ENCODE results near the gene TUSC2.

TUSC2 gene

GRCh38 chr3:50358911-50359759 lies 31.1 kb upstream of the TUSC2 start, which contains the start of gene TMEM115:
TMEM115 (minus strand) TSS chr3:50359521; CDS start chr3:50359063, 458 bp downstream.
- Mint-ChIP-seq H3K36me3 (ENCODE audit: low read depth) (peaks cover 12% of the 10 kb centered on the region), H3K27ac (peak within 1 kb of the TSS; percentile 91), H3K9me3 (no peaks in the 10 kb centered on the region), H3K27me3 (no peaks in the 10 kb centered on the region), H3K4me1 (peaks cover 40% of the 10 kb centered on the region), H3K4me3 (peak within 1 kb of the TSS; percentile 95)
- ATAC-seq (peak; percentile 100), DNase-seq (peak; percentile 93)

- DNase-seq (no peak), ATAC-seq (no peak)
- peak overlapping the region; percentile 95 for H3K4me3 Mint-ChIP-seq
- peaks cover 40% of the 10 kb centered on the region for H3K4me1 Mint-ChIP-seq
- peaks cover 12% of the 10 kb centered on the region for H3K36me3 Mint-ChIP-seq (ENCODE audit: low read depth)
- H3K9me3 Mint-ChIP-seq, result no peaks in the 10 kb centered on the region
- no peaks in the 10 kb centered on the region for H3K27me3 Mint-ChIP-seq
- peak overlapping the region; percentile 91 for H3K27ac Mint-ChIP-seq
Measured at GRCh38 chr3:50358355-50358910, 30.4 kb upstream of the TUSC2 start.

- H3K4me3 Mint-ChIP-seq, result peak overlapping the region; percentile 95
- DNase-seq, result no peak
- ATAC-seq, result no peak
- H3K27me3 Mint-ChIP-seq, result no peaks in the 10 kb centered on the region
- H3K9me3 Mint-ChIP-seq, result no peaks in the 10 kb centered on the region
- H3K4me1 Mint-ChIP-seq, result peaks cover 44% of the 10 kb centered on the region
- peaks cover 15% of the 10 kb centered on the region for H3K36me3 Mint-ChIP-seq (ENCODE audit: low read depth)
- H3K27ac Mint-ChIP-seq, result peak overlapping the region; percentile 91
Measured at GRCh38 chr3:50357481-50357880, 29.5 kb upstream of the TUSC2 start.

DNA sequence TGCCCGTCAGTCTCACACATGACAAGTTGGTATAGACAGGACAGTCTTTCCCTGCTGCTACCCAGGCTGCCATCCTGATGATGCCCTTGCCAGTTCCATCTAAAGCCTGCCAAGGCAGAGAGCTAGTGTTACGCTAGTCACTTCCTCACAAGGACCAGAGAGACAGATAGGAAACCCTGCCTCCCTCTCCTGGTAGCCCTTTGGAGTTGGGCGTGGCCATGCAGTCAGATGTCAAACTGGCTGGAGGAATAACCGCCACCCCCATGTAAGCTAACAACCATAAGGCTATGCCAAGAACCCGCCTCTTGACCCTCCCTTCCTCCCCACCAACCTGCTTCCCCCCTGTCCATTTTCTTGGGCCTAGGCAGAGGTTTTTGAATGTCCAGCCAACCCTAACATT lies 28.5 kb upstream of the TUSC2 start:
- peaks cover 15% of the 10 kb centered on the region for H3K36me3 Mint-ChIP-seq (ENCODE audit: low read depth)
- ATAC-seq (no peak), DNase-seq (no peak)
- H3K9me3 Mint-ChIP-seq, result no peaks in the 10 kb centered on the region
- peaks cover 48% of the 10 kb centered on the region for H3K4me1 Mint-ChIP-seq
- H3K27me3 Mint-ChIP-seq, result no peaks in the 10 kb centered on the region
- H3K4me3 Mint-ChIP-seq, result peak overlapping the region; percentile 95
- no peak overlapping the region for H3K27ac Mint-ChIP-seq

- no peaks in the 10 kb centered on the region for H3K9me3 Mint-ChIP-seq
- H3K36me3 Mint-ChIP-seq (ENCODE audit: low read depth), result peaks cover 17% of the 10 kb centered on the region
- DNase-seq, result no peak
- no peak for ATAC-seq
- H3K4me3 Mint-ChIP-seq, result peak overlapping the region; percentile 95
- H3K27me3 Mint-ChIP-seq, result no peaks in the 10 kb centered on the region
- peak overlapping the region; percentile 27 for H3K27ac Mint-ChIP-seq
- H3K4me1 Mint-ChIP-seq, result peaks cover 54% of the 10 kb centered on the region
Measured at GRCh38 chr3:50355829-50356552, 28.0 kb upstream of the TUSC2 start.

- Mint-ChIP-seq H3K36me3 (ENCODE audit: low read depth) (peaks cover 19% of the 10 kb centered on the region), H3K27ac (no peak overlapping the region), H3K4me3 (no peak overlapping the region), H3K9me3 (no peaks in the 10 kb centered on the region), H3K27me3 (no peaks in the 10 kb centered on the region), H3K4me1 (peaks cover 57% of the 10 kb centered on the region)
- ATAC-seq (no peak), DNase-seq (no peak)
Measured at GRCh38 chr3:50354850-50355249, 26.8 kb upstream of the TUSC2 start.

DNA sequence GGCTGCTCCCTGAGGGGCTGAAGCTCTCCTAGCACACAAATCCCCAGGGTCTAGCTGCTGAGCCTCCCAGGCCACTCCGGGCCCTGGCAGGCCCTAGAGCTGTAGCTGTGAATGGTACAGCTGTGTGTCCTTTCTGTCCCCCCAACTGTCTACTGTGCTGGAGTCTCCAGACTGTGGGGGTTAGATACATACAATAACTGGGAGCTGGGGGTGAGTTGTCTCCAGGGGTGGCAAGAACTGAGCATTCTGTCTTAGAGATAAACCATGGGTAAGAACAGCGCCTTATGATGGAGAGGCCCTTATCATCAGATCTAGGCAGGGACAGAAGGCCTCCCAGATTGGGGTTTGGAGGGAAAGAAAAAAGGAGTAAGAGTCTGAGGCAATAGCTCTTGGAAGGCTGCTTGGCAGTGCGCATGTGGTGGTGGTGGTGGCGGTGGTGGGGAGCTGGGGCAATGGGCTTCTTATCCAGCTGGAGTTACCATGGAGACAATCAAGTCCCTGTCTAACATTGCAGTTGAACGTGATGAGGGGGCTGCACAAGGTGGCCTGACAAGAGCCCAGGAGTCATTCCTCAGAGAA lies 26.3 kb upstream of the TUSC2 start:
- H3K9me3 Mint-ChIP-seq, result no peaks in the 10 kb centered on the region
- H3K4me1 Mint-ChIP-seq, result peaks cover 58% of the 10 kb centered on the region
- DNase-seq (no peak), ATAC-seq (no peak)
- H3K27ac Mint-ChIP-seq, result no peak overlapping the region
- peaks cover 19% of the 10 kb centered on the region for H3K36me3 Mint-ChIP-seq (ENCODE audit: low read depth)
- H3K4me3 Mint-ChIP-seq, result no peak overlapping the region
- H3K27me3 Mint-ChIP-seq, result no peaks in the 10 kb centered on the region

DNA sequence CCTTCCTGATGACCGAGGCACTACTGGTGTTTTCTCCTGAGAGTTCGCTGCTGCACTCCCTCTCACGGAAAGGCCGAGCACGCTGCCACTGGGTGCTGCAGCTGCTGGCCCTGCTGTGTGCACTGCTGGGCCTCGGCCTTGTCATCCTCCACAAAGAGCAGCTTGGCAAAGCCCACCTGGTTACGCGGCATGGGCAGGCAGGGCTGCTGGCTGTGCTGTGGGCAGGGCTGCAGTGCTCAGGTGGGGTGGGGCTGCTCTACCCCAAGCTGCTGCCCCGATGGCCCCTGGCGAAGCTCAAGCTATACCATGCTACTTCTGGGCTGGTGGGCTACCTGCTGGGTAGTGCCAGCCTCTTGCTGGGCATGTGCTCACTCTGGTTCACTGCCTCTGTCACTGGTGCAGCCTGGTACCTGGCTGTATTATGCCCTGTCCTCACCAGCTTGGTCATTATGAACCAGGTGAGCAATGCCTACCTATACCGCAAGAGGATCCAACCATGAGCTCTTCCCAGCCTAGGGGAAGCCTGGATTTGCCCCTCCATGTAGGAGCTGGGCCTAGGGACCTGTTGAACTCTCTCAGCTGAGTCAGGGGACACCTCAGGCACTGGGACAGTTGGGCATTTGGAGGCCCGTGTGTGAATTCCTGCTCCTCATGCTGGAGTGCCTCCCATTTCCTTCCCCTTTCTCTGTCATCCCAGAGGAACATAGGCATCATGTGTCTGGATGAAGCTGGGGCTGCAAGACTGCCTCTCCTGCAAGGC lies 25.4 kb upstream of the TUSC2 start:
- Mint-ChIP-seq H3K4me1 (peaks cover 62% of the 10 kb centered on the region), H3K36me3 (ENCODE audit: low read depth) (peaks cover 19% of the 10 kb centered on the region)

GRCh38 chr3:50352781-50353180 lies 24.8 kb upstream of the TUSC2 start:
- ATAC-seq, result no peak
- peaks cover 60% of the 10 kb centered on the region for H3K4me1 Mint-ChIP-seq
- H3K4me3 Mint-ChIP-seq, result peak overlapping the region; percentile 8
- peaks cover 18% of the 10 kb centered on the region for H3K36me3 Mint-ChIP-seq (ENCODE audit: low read depth)
- H3K27me3 Mint-ChIP-seq, result no peaks in the 10 kb centered on the region
- H3K9me3 Mint-ChIP-seq, result no peaks in the 10 kb centered on the region
- no peak for DNase-seq
- H3K27ac Mint-ChIP-seq, result peak overlapping the region; percentile 27

More for the DNA sequence above, 25.4 kb upstream of the TUSC2 start:
- Mint-ChIP-seq H3K27ac (peak overlapping the region; percentile 27), H3K27me3 (no peaks in the 10 kb centered on the region), H3K9me3 (no peaks in the 10 kb centered on the region), H3K4me3 (no peak overlapping the region)
- DNase-seq (no peak), ATAC-seq (no peak)

- no peak for DNase-seq
- peak; percentile 3 for ATAC-seq
- Mint-ChIP-seq H3K9me3 (no peaks in the 10 kb centered on the region), H3K4me1 (peaks cover 53% of the 10 kb centered on the region), H3K4me3 (peak overlapping the region; percentile 92), H3K27me3 (no peaks in the 10 kb centered on the region), H3K36me3 (ENCODE audit: low read depth) (peaks cover 19% of the 10 kb centered on the region), H3K27ac (peak overlapping the region; percentile 98)
Measured at GRCh38 chr3:50351323-50351697, 23.3 kb upstream of the TUSC2 start.

GRCh38 chr3:50350527-50351322 lies 22.7 kb upstream of the TUSC2 start, which contains the start of the genes CYB561D2 and NPRL2:
CYB561D2 (plus strand) TSS chr3:50350862; CDS start chr3:50351434, 572 bp downstream.
NPRL2 (minus strand) TSS chr3:50350775; CDS start chr3:50350652, 123 bp downstream.
- DNase-seq (peak; percentile 99), ATAC-seq (peak; percentile 91)
- peak within 1 kb of the TSS; percentile 92 for H3K4me3 Mint-ChIP-seq
- peaks cover 56% of the 10 kb centered on the region for H3K4me1 Mint-ChIP-seq
- H3K9me3 Mint-ChIP-seq, result no peaks in the 10 kb centered on the region
- peaks cover 19% of the 10 kb centered on the region for H3K36me3 Mint-ChIP-seq (ENCODE audit: low read depth)
- H3K27ac Mint-ChIP-seq, result peak within 1 kb of the TSS; percentile 98
- no peaks in the 10 kb centered on the region for H3K27me3 Mint-ChIP-seq

- DNase-seq (no peak), ATAC-seq (no peak)
- H3K27ac Mint-ChIP-seq, result peak overlapping the region; percentile 98
- peak overlapping the region; percentile 92 for H3K4me3 Mint-ChIP-seq
- H3K9me3 Mint-ChIP-seq, result no peaks in the 10 kb centered on the region
- H3K36me3 Mint-ChIP-seq (ENCODE audit: low read depth), result peaks cover 19% of the 10 kb centered on the region
- peaks cover 54% of the 10 kb centered on the region for H3K4me1 Mint-ChIP-seq
- no peaks in the 10 kb centered on the region for H3K27me3 Mint-ChIP-seq
Measured at GRCh38 chr3:50350213-50350526, 22.1 kb upstream of the TUSC2 start.

GRCh38 chr3:50347187-50347813 lies 19.3 kb upstream of the TUSC2 start:
- ATAC-seq (no peak), DNase-seq (peak; percentile 74)
- no peaks in the 10 kb centered on the region for H3K27me3 Mint-ChIP-seq
- peaks cover 48% of the 10 kb centered on the region for H3K4me1 Mint-ChIP-seq
- peak overlapping the region; percentile 54 for H3K27ac Mint-ChIP-seq
- no peaks in the 10 kb centered on the region for H3K9me3 Mint-ChIP-seq
- no peak overlapping the region for H3K4me3 Mint-ChIP-seq
- peaks cover 11% of the 10 kb centered on the region for H3K36me3 Mint-ChIP-seq (ENCODE audit: low read depth)
